Keratinocyte (primary cell): ENCODE data around the gene PPP2R5E.

Experiments used
- CTCF ChIP-seq, 3 experiments: IDR thresholded peaks in 1 of 3; conservative IDR thresholded peaks in 1 of 3; optimal IDR thresholded peaks in 1 of 3; 2 replicates in 2 of 3; 3 replicates in 1 of 3; pipeline versions ENCODE3 to v1.5.1; 2011; ENCODE audit warnings: low read length in 3 of 3, mild to moderate bottlenecking in 3 of 3, moderate library complexity in 2 of 3, control low read depth in 1 of 3, inconsistent platforms in 1 of 3; ENCODE audit not compliant: insufficient read depth in 2 of 3; ENCODE audit errors: extremely low read depth in 1 of 3
- EZH2 ChIP-seq: IDR thresholded peaks from one replicate; pipeline ENCODE4 v1.6.1; 2012; ENCODE audit warnings: inconsistent platforms, mild to moderate bottlenecking, low read length, moderate library complexity

GRCh38 chr14:63342371-63342770 lies 200.8 kb downstream of the PPP2R5E start:
- no peak for TF ChIP-seq EZH2
- TF ChIP-seq CTCF (optimal IDR thresholded peaks at IDR 0.05 in 1 of 3, IDR thresholded peaks at IDR 0.05 in 1 of 3, conservative IDR thresholded peaks at IDR 0.05 in 1 of 3; ENCODE audit: extremely low read depth in 1 of 3, insufficient read depth in 2 of 3, low read length in 3 of 3), result no peak
